Hepatocyte (in vitro differentiated cells): Measurements from ENCODE around the gene PCED1A. TPM values are rescaled to one million over a fixed set of nuclear protein-coding genes. Genes with fewer than 3 reads are reported as not detected.

Experiments
- DNase-seq: peaks from one replicate; pipeline ENCODE4 v3.0.0-alpha.2; 2016; ENCODE audit warnings: low spot score
- H2AFZ ChIP-seq: fragments of 200-600 bp; sonication (generic); 2 replicates; pipeline ENCODE4 v1.6.0; 2016; ENCODE audit warnings: antibody characterized with exemption, mild to moderate bottlenecking
- H3K27ac ChIP-seq: fragments of 200-600 bp; sonication (generic); 2 replicates; pipeline ENCODE4 v1.5.1; 2016; ENCODE audit warnings: mild to moderate bottlenecking
- H3K27me3 ChIP-seq: fragments of 200-600 bp; sonication (generic); 2 replicates; pipeline ENCODE4 v1.6.1; 2016
- H3K36me3 ChIP-seq: fragments of 200-600 bp; sonication (generic); replicated peaks from 2 replicates; pipeline ENCODE4 v1.5.1; 2016; ENCODE audit warnings: low read depth; ENCODE audit not compliant: insufficient read depth
- H3K4me1 ChIP-seq: fragments of 200-600 bp; sonication (generic); 2 replicates; pipeline ENCODE4 v1.5.1; 2016; ENCODE audit warnings: mild to moderate bottlenecking, moderate library complexity; ENCODE audit not compliant: insufficient read depth
- H3K4me2 ChIP-seq: fragments of 200-600 bp; sonication (generic); 2 replicates; pipeline ENCODE4 v1.6.0; 2016
- H3K4me3 ChIP-seq: fragments of 200-600 bp; sonication (generic); 2 replicates; pipeline ENCODE4 v1.5.1; 2016; ENCODE audit warnings: mild to moderate bottlenecking
- H3K79me2 ChIP-seq: fragments of 200-600 bp; sonication (generic); 2 replicates; pipeline ENCODE4 v1.6.0; 2017; ENCODE audit warnings: mild to moderate bottlenecking
- H3K9me2 ChIP-seq: fragments of 200-600 bp; sonication (generic); replicated peaks from 2 replicates; pipeline ENCODE4 v1.6.0; 2017; ENCODE audit warnings: mild to moderate bottlenecking; ENCODE audit not compliant: insufficient read depth
- H3K9me3 ChIP-seq: fragments of 200-600 bp; sonication (generic); 2 replicates; pipeline ENCODE4 v1.5.1; 2016; ENCODE audit warnings: low read depth, mild to moderate bottlenecking
- H4K20me1 ChIP-seq: fragments of 200-600 bp; sonication (generic); 2 replicates; pipeline ENCODE4 v1.6.0; 2016; ENCODE audit warnings: mild to moderate bottlenecking; ENCODE audit not compliant: insufficient read depth, poor library complexity, severe bottlenecking
- EZH2 ChIP-seq: fragments of 200-600 bp; sonication (generic); IDR thresholded peaks from 2 replicates; pipeline ENCODE4 v1.6.1; 2016; ENCODE audit warnings: antibody characterized with exemption, mild to moderate bottlenecking, borderline replicate concordance
- EZH2phosphoT487 ChIP-seq: fragments of 200-600 bp; sonication (generic); IDR thresholded peaks from one replicate; pipeline ENCODE4 v1.6.1; 2018; ENCODE audit warnings: antibody characterized with exemption, mild to moderate bottlenecking, low read depth, moderate library complexity; ENCODE audit not compliant: unreplicated experiment, severe bottlenecking
- WGBS: methylation state at CpG from one replicate; pipeline ENCODE4 v1.1.6; 2016; ENCODE audit warnings: low lambda C conversion rate; ENCODE audit errors: missing lambda C conversion rate; 5-methylcytosine and 5-hydroxymethylcytosine counted together
- polyA plus RNA-seq: library from polyadenylated mRNA; unstranded; fragments of >200 nt; fragmentation: Nextera tagmentation; extraction: Ambion mirVana; gene quantifications from 2 replicates; pipeline ENCODE4 v1.2.1, GENCODE V29; 2016
- total RNA-seq: library from RNA; depleted of rRNA; stranded (reverse); fragments of >200 nt; gene quantifications from 2 replicates; pipeline ENCODE4 v1.2.3, GENCODE V29; 2014
- TF ChIP-seq, protein P1 (sequence below): fragments of 200-600 bp; sonication (generic); IDR thresholded peaks from 2 replicates; pipeline ENCODE4 v1.5.1; 2016; ENCODE audit warnings: antibody characterized with exemption, mild to moderate bottlenecking; ENCODE audit not compliant: poor library complexity

Gene PCED1A
- total and polyA plus RNA-seq, 2 experiments from 2014 or later = 41.2 to 43.0 TPM

DNA sequence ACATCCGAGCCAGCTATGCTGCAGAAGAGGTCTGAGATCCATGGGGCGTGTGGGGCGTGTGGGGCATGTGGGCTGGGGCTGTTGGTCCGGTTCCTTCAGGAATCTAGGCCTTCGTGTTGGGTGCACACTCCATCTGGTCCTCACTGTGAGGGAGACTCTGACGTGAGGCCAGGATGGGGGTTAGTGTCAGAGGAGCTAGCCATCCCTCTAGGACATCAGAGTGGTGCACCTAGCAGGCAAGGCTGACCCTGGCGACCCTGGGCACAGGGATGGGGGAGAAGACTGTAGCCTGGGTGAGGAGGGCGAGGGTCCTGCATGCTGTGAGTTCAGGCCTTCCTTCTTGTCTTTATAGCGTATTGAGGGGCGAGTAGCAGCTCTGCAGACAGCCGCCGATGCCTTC is 24.2 kb upstream of the PCED1A start:
- Histone ChIP-seq H3K4me2 (no peak overlapping the region), H3K4me3 (no peak overlapping the region), H3K79me2 (no peaks in the 10 kb centered on the region), H2AFZ (no peak overlapping the region), H3K36me3 (no peaks in the 10 kb centered on the region), H3K4me1 (no peaks in the 10 kb centered on the region), H3K27ac (no peak overlapping the region), H4K20me1 (no peaks in the 10 kb centered on the region), H3K27me3 (no peaks in the 10 kb centered on the region), H3K9me3 (no peaks in the 10 kb centered on the region), H3K9me2 (no peaks in the 10 kb centered on the region)
- TF ChIP-seq, protein P1, sequence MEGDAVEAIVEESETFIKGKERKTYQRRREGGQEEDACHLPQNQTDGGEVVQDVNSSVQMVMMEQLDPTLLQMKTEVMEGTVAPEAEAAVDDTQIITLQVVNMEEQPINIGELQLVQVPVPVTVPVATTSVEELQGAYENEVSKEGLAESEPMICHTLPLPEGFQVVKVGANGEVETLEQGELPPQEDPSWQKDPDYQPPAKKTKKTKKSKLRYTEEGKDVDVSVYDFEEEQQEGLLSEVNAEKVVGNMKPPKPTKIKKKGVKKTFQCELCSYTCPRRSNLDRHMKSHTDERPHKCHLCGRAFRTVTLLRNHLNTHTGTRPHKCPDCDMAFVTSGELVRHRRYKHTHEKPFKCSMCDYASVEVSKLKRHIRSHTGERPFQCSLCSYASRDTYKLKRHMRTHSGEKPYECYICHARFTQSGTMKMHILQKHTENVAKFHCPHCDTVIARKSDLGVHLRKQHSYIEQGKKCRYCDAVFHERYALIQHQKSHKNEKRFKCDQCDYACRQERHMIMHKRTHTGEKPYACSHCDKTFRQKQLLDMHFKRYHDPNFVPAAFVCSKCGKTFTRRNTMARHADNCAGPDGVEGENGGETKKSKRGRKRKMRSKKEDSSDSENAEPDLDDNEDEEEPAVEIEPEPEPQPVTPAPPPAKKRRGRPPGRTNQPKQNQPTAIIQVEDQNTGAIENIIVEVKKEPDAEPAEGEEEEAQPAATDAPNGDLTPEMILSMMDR = no peak
- TF ChIP-seq EZH2 (no peak), EZH2phosphoT487 (no peak)
- no peak for DNase-seq
- WGBS = 97% methylated on average over 12 of the region's 12 CpGs

DNA sequence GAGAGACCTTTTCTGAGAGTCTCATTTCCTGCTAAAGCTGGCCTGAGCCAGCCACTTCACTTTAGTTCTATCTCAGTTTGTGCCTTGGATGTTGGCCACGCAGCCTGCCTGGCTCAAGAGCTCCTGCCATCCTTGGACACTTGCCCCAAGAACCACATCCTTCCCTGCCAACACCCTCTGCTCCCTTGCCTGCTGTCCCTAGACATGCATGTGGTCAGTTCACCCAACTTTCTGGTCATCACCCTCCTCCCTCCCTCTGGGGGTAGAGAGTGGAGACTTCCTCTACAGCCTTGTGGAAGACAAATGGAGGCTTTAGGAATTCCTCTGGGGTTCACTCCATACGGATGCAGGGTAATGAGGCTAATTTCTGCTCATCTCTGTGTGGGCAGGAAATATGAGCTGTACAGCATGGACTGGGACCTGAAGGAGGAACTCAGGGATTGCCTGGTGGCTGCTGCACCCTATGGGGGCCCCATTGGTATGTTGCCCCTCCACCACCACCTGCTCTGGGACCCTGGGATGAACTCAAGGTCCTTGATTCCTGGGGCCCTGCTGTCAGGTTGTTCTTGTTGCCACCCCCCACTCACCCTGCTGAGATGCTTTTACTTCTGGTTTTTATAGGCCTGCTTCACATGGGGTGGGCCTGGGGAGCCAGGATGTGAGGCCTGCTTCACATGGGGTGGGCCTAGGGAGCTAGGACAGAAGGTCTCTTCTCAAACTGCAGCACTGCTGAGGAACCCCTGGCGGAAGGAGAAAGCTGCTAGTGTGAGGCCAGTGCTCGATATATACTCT is 19.1 kb upstream of the PCED1A start:
- TF ChIP-seq EZH2phosphoT487 (no peak), EZH2 (no peak)
- TF ChIP-seq, protein P1 = no peak
- Histone ChIP-seq H3K4me3 (no peak overlapping the region), H3K36me3 (no peaks in the 10 kb centered on the region), H3K79me2 (peaks cover 4% of the 10 kb centered on the region), H4K20me1 (no peaks in the 10 kb centered on the region), H3K9me2 (no peaks in the 10 kb centered on the region), H3K27ac (no peak overlapping the region), H3K4me2 (no peak overlapping the region), H3K27me3 (no peaks in the 10 kb centered on the region), H2AFZ (no peak overlapping the region), H3K9me3 (no peaks in the 10 kb centered on the region), H3K4me1 (no peaks in the 10 kb centered on the region)
- DNase-seq = no peak
- WGBS = 98% methylated on average over 4 of the region's 4 CpGs

- no peaks in the 10 kb centered on the region for H3K9me2 ChIP-seq
- H3K4me3 ChIP-seq = no peak overlapping the region
- 98% methylated on average over 2 of the region's 2 CpGs for WGBS
- no peak overlapping the region for H2AFZ ChIP-seq
- no peak overlapping the region for H3K4me2 ChIP-seq
- no peaks in the 10 kb centered on the region for H3K4me1 ChIP-seq
- H4K20me1 ChIP-seq = no peaks in the 10 kb centered on the region
- H3K79me2 ChIP-seq = peaks cover 4% of the 10 kb centered on the region
- no peaks in the 10 kb centered on the region for H3K27me3 ChIP-seq
- no peak overlapping the region for H3K27ac ChIP-seq
- TF ChIP-seq, protein P1 = no peak
- no peak for TF ChIP-seq EZH2
- TF ChIP-seq EZH2phosphoT487 = no peak
- H3K36me3 ChIP-seq = no peaks in the 10 kb centered on the region
- no peaks in the 10 kb centered on the region for H3K9me3 ChIP-seq
- DNase-seq = no peak
Measured at GRCh38 chr20:2858591-2858990, 18.1 kb upstream of the PCED1A start.
